GM12801 (cell line): ENCODE measurements around the gene LRRC3C.

ENCODE experiments used
- TF ChIP-seq, protein P1 (sequence below): IDR thresholded peaks from one replicate; pipeline ENCODE4 v1.5.1; 2011; ENCODE audit warnings: control low read depth; ENCODE audit not compliant: insufficient read length; ENCODE audit errors: extremely low read depth

Gene LRRC3C

GRCh38 chr17:39903158-39903884 is 24.2 kb upstream of the LRRC3C start:
- TF ChIP-seq, protein P1, sequence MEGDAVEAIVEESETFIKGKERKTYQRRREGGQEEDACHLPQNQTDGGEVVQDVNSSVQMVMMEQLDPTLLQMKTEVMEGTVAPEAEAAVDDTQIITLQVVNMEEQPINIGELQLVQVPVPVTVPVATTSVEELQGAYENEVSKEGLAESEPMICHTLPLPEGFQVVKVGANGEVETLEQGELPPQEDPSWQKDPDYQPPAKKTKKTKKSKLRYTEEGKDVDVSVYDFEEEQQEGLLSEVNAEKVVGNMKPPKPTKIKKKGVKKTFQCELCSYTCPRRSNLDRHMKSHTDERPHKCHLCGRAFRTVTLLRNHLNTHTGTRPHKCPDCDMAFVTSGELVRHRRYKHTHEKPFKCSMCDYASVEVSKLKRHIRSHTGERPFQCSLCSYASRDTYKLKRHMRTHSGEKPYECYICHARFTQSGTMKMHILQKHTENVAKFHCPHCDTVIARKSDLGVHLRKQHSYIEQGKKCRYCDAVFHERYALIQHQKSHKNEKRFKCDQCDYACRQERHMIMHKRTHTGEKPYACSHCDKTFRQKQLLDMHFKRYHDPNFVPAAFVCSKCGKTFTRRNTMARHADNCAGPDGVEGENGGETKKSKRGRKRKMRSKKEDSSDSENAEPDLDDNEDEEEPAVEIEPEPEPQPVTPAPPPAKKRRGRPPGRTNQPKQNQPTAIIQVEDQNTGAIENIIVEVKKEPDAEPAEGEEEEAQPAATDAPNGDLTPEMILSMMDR: no peak

DNA sequence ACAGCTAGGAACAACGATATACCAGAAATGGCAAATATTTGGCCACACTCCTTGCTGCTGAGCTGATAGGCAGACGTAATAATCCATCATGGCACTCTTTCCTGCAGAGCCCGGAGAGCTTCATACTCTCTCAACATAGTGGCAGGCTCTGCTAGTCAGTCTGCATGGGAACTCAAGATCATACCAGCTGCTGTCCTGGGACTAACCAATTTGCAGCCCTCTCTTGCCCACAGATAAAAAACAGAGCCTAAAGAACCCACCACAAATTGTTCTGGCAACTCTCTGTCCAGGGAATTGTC is 22.6 kb upstream of the LRRC3C start:
- TF ChIP-seq, protein P1: no peak

DNA sequence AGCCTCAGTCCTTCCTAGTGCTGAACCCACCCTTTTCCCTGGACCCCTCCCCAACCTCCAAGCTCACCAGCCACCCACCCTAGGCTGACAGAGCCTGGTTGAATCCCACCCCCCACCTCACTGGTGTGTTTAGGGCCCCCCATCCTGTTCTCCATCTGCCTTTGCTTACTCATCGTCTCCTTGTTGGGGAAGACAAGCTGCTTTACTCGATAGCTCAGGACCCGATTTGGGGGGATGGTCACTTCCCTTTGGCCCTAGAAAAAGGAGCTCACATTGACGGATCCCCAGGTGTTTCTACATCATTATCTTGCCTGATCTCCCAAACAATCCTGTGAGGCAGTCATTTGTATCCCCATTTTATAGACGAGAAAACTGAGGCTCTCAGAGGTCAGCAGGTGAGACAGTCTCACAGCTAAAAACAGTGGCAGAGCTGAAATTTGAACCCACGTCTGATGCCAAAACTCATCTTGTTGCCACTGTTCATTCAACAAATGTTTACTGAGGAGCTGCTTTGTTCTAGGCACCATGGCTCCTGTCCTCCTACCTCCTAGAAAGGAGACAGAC is 18.7 kb upstream of the LRRC3C start:
- TF ChIP-seq, protein P1: no peak

- TF ChIP-seq, protein P1: no peak
These were observed 13.5 kb upstream of the LRRC3C start for GRCh38 chr17:39913989-39914388.

- TF ChIP-seq, protein P1: no peak
These were observed 12.0 kb upstream of the LRRC3C start for GRCh38 chr17:39915559-39915958.

DNA sequence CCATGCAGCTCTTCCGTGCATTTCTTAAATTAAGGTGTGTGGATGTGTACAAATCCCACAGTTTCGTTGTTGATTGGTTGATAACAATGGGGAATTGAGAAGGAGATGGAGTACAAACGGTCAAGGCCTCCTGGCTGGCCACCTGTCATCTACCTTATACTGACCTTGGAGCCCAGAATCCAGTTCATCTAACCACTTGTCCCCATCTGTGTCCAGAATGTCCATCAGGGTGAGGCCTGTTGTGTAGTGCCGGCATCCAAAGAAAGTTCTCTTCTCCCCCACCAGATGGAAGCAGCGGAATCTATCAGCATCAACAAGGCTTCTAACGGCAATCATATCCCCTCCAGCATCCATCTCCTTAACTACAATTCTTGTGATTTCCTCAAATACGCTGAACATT is 10.6 kb upstream of the LRRC3C start:
- TF ChIP-seq, protein P1: no peak

- TF ChIP-seq, protein P1: no peak
These were observed 8.3 kb upstream of the LRRC3C start for GRCh38 chr17:39919087-39919683.
